HG03103 (cell line): Measurements from ENCODE around the gene KIN.
"Not testable (repeated sequence)": the region's sequence is repeated elsewhere in the genome, so short reads cannot be mapped to it uniquely, and the experiment has no call there.

Experiments used
- ATAC-seq: cut with Tn5 transposase; IDR thresholded peaks from one replicate; pipeline ENCODE4 v1.9.1; 2021; ENCODE audit warnings: low read depth; ENCODE audit not compliant: unreplicated experiment

The KIN gene

GRCh38 chr10:7797582-7797981 is 9.8 kb upstream of the KIN start:
- ATAC-seq = no peak

GRCh38 chr10:7795605-7796004 is 7.8 kb upstream of the KIN start:
- no peak for ATAC-seq

GRCh38 chr10:7794251-7795026 is 6.6 kb upstream of the KIN start:
- ATAC-seq = no peak

GRCh38 chr10:7792541-7792940 is 4.7 kb upstream of the KIN start:
- no peak for ATAC-seq

GRCh38 chr10:7789390-7789789 is 1.6 kb upstream of the KIN start:
- ATAC-seq = no peak

GRCh38 chr10:7788639-7789286 is 970 bp upstream of the KIN start:
- ATAC-seq = peak; percentile 15

- peak; percentile 8 for ATAC-seq
These were observed 490 bp downstream of the KIN start for GRCh38 chr10:7787150-7787856.

- ATAC-seq = no peak
These were observed 1.4 kb downstream of the KIN start for GRCh38 chr10:7786430-7786829.

GRCh38 chr10:7782194-7782593 is 5.6 kb downstream of the KIN start:
- not testable (repeated sequence) for ATAC-seq

- no peak for ATAC-seq
These were observed 11.0 kb downstream of the KIN start for GRCh38 chr10:7776777-7777176.

GRCh38 chr10:7773845-7774801 is 13.7 kb downstream of the KIN start:
- ATAC-seq = no peak

GRCh38 chr10:7768417-7768816 is 19.4 kb downstream of the KIN start:
- no peak for ATAC-seq

- no peak for ATAC-seq
These were observed 20.6 kb downstream of the KIN start for GRCh38 chr10:7767209-7767608.

GRCh38 chr10:7766241-7766640 is 21.6 kb downstream of the KIN start:
- no peak for ATAC-seq

- ATAC-seq = no peak
These were observed 23.9 kb downstream of the KIN start for GRCh38 chr10:7763929-7764328.

- ATAC-seq = no peak
These were observed 31.3 kb downstream of the KIN start for GRCh38 chr10:7756360-7756992.

- ATAC-seq = no peak
These were observed 32.7 kb downstream of the KIN start for GRCh38 chr10:7755103-7755502.

- no peak for ATAC-seq
These were observed 35.5 kb downstream of the KIN start for GRCh38 chr10:7752251-7752650.

GRCh38 chr10:7750222-7750621 is 37.6 kb downstream of the KIN start:
- ATAC-seq = no peak

GRCh38 chr10:7748637-7749036 is 39.2 kb downstream of the KIN start:
- not testable (repeated sequence) for ATAC-seq
